HepG2 (cell line): ENCODE results near the gene PRKCZ. TPM values are rescaled to one million over a fixed set of nuclear protein-coding genes. Genes with fewer than 3 reads are reported as not detected.

Experiments used
- ATAC-seq: fragments of 200-7000 bp; cut with Tn5 transposase; 3 replicates; pipeline ENCODE4 v1.9.1; 2020; ENCODE audit warnings: mild to moderate bottlenecking, moderate library complexity
- BruUV-seq: library from RNA; stranded (reverse); fragments of 400-500 nt; replicated peaks from 2 replicates; lab custom pipeline; 2021; lab: Mats Ljungman, UMichigan
- CTCF ChIA-PET: fragments of 300-600 bp; formaldehyde crosslinking; extraction: SDS; loops from one replicate; lab custom pipeline; 2021; ENCODE audit warnings: low total read pairs, inconsistent platforms, low intra/inter-chr PET ratio; lab: Yijun Ruan, JAX
- POLR2A ChIA-PET: fragments of 350-600 bp; sonication (Branson Sonifier 250); formaldehyde crosslinking; loops from one replicate; lab custom pipeline; 2020; ENCODE audit warnings: antibody characterized with exemption, inconsistent platforms; lab: Yijun Ruan, JAX
- DNase-seq: peaks from one replicate; pipeline ENCODE4 v3.0.0-alpha.2; 2015; ENCODE audit warnings: low spot score
- FAIRE-seq: peaks from 3 replicates; lab custom pipeline; 2011; peaks lifted over from hg19 to GRCh38; lab: Jason Lieb, UNC
- H2AFZ ChIP-seq: one replicate; pipeline ENCODE4 v1.6.1; 2011; ENCODE audit warnings: low read length, inconsistent platforms
- H3K27ac ChIP-seq: fragments of 300-600 bp; 3 replicates; pipeline ENCODE4 v1.8.0; 2011; ENCODE audit warnings: mixed run types, mild to moderate bottlenecking, mixed read lengths, low read length, inconsistent platforms; ENCODE audit not compliant: insufficient read depth; ENCODE audit errors: extremely low read length
- H3K27me3 ChIP-seq, 2 experiments: fragments of 200-600 bp in 1 of 2; 2 replicates in 1 of 2; 3 replicates in 1 of 2; pipeline versions ENCODE4 v1.6.0 to v1.8.0; 2011; ENCODE audit warnings: low read length in 2 of 2, mild to moderate bottlenecking in 2 of 2, moderate library complexity in 2 of 2, inconsistent platforms in 1 of 2; ENCODE audit not compliant: insufficient read depth in 2 of 2, control insufficient read depth in 1 of 2
- H3K36me3 ChIP-seq, 2 experiments: fragments of 200-600 bp in 1 of 2; replicated peaks in 1 of 2; 2 replicates in 1 of 2; 3 replicates in 1 of 2; pipeline versions ENCODE4 v1.5.1 to v1.8.0; 2011; ENCODE audit warnings: low read length in 2 of 2, inconsistent platforms in 1 of 2; ENCODE audit not compliant: insufficient read depth in 2 of 2, control insufficient read depth in 1 of 2
- H3K4me1 ChIP-seq: 2 replicates; pipeline ENCODE4 v1.5.1; 2012; ENCODE audit warnings: low read length, inconsistent platforms; ENCODE audit not compliant: insufficient read depth
- H3K4me2 ChIP-seq: 2 replicates; pipeline ENCODE4 v1.6.0; 2011; ENCODE audit warnings: low read depth, low read length, inconsistent platforms
- H3K4me3 ChIP-seq, 3 experiments: fragments of 200-600 bp in 1 of 3; sonication (generic), shearing (Covaris generic) in 1 of 3; replicated peaks in 1 of 3; 2 replicates each; pipeline ENCODE4 v1.5.1; 2011 to 2016; ENCODE audit warnings: low read length in 3 of 3, inconsistent platforms in 2 of 3, low read depth in 2 of 3, mild to moderate bottlenecking in 2 of 3, control low read depth in 1 of 3, mixed read lengths in 1 of 3; ENCODE audit not compliant: insufficient read depth in 1 of 3
- H3K79me2 ChIP-seq: one replicate; pipeline ENCODE4 v1.6.1; 2011; ENCODE audit warnings: low read length, inconsistent platforms; ENCODE audit not compliant: insufficient read depth
- H3K9ac ChIP-seq: 2 replicates; pipeline ENCODE4 v1.6.0; 2011; ENCODE audit warnings: mild to moderate bottlenecking, low read depth, low read length, inconsistent platforms; ENCODE audit not compliant: insufficient read depth
- H3K9me3 ChIP-seq: 2 replicates; pipeline ENCODE4 v1.5.1; 2012; ENCODE audit warnings: mild to moderate bottlenecking, low read length
- H4K20me1 ChIP-seq: 2 replicates; pipeline ENCODE4 v1.6.0; 2011; ENCODE audit warnings: inconsistent platforms, mild to moderate bottlenecking, low read length, moderate library complexity; ENCODE audit not compliant: insufficient read depth
- AGO2 ChIP-seq: fragments of 200-400 bp; formaldehyde crosslinking; optimal IDR thresholded peaks from 2 replicates; pipeline ENCODE3; 2017; ENCODE audit warnings: mild to moderate bottlenecking, low read depth, low read length, moderate library complexity
- EEA1 ChIP-seq: sonication (generic); formaldehyde crosslinking; IDR thresholded peaks from 2 replicates; pipeline ENCODE4 v1.5.1; 2020; ENCODE audit warnings: mild to moderate bottlenecking, missing genetic modification reagents, borderline replicate concordance
- GABPA ChIP-seq, 2 experiments: IDR thresholded peaks; 2 replicates each; pipeline ENCODE4 v1.6.1; 2011 to 2016; ENCODE audit warnings: low read depth in 2 of 2, low read length in 1 of 2, missing biosample characterization in 1 of 2, missing genetic modification characterization in 1 of 2
- MTF2 ChIP-seq: sonication (generic); formaldehyde crosslinking; IDR thresholded peaks from 2 replicates; pipeline ENCODE4 v1.5.0; 2020; ENCODE audit warnings: missing genetic modification reagents, borderline replicate concordance
- RBM39 ChIP-seq: fragments of 200-400 bp; formaldehyde crosslinking; IDR thresholded peaks from one replicate; pipeline ENCODE4 v1.6.1; 2018; ENCODE audit warnings: antibody characterized with exemption, mild to moderate bottlenecking, low read depth, low read length; ENCODE audit not compliant: poor library complexity, severe bottlenecking
- SAP130 ChIP-seq: IDR thresholded peaks from 2 replicates; pipeline ENCODE4 v1.6.1; 2016; ENCODE audit warnings: low read depth
- SNAI1 ChIP-seq: sonication (generic); formaldehyde crosslinking; IDR thresholded peaks from 2 replicates; pipeline ENCODE4 v1.5.0; 2020; ENCODE audit warnings: mild to moderate bottlenecking, missing genetic modification reagents, borderline replicate concordance
- ZNF570 ChIP-seq: sonication (generic); formaldehyde crosslinking; IDR thresholded peaks from 2 replicates; pipeline ENCODE4 v1.4.0; 2020; ENCODE audit warnings: mild to moderate bottlenecking, missing genetic modification reagents, borderline replicate concordance
- ZNF768 ChIP-seq: sonication (generic); formaldehyde crosslinking; IDR thresholded peaks from 2 replicates; pipeline ENCODE4 v1.4.0; 2020; ENCODE audit warnings: missing genetic modification reagents
- ZSCAN25 ChIP-seq: sonication (generic); formaldehyde crosslinking; IDR thresholded peaks from 2 replicates; pipeline ENCODE4 v1.8.0; 2022; ENCODE audit warnings: mild to moderate bottlenecking, missing genetic modification reagents
- WGBS: methylation state at CpG from one replicate; pipeline ENCODE4 v1.1.6; 2017; ENCODE audit warnings: low lambda C conversion rate; 5-methylcytosine and 5-hydroxymethylcytosine counted together
- in situ Hi-C: cut with HindIII; loops from 2 replicates; pipeline ENCODE4 v1.10.0; 2017; ENCODE audit warnings: low pct_unique_long_range_greater_than_20kb; ENCODE audit not compliant: extremely low pct_ligation_motif_present
- intact Hi-C: fragments of 100-400 bp; cut with micrococcal nuclease; formaldehyde crosslinking; loops from one replicate; pipeline ENCODE4 v1.10.0; 2022; ENCODE audit not compliant: unreplicated experiment
- polyA plus RNA-seq, 8 experiments: library from polyadenylated mRNA; depleted of rRNA in 3 of 8; stranded (reverse) in 7 of 8; unstranded in 1 of 8; fragments of >200 nt; fragmentation: Illumina TruSeq in 4 of 8; extraction: Trizol in 4 of 8; gene quantifications; 2 replicates each; pipeline versions ENCODE4 v1.2.1 to v1.2.3, GENCODE V29; 2011 to 2016; ENCODE audit warnings: low read depth in 4 of 8, missing spikeins in 1 of 8, mixed read lengths in 1 of 8; ENCODE audit not compliant: insufficient read depth in 1 of 8
- total RNA-seq, 5 experiments: library from RNA; depleted of rRNA; stranded (reverse); fragments of >200 nt; fragmentation: Illumina TruSeq; extraction: Trizol; gene quantifications; 2 replicates each; pipeline ENCODE4 v1.2.3, GENCODE V29; 2016; ENCODE audit warnings: low read depth in 1 of 5
- TF ChIP-seq, protein P1 (sequence below): sonication (generic); formaldehyde crosslinking; IDR thresholded peaks from 2 replicates; pipeline ENCODE4 v1.5.1; 2020; ENCODE audit warnings: missing genetic modification reagents, mild to moderate bottlenecking, borderline replicate concordance
- TF ChIP-seq, protein P2 (sequence below): sonication (generic); formaldehyde crosslinking; IDR thresholded peaks from 2 replicates; pipeline ENCODE4 v1.8.1; 2023; ENCODE audit warnings: mild to moderate bottlenecking, moderate library complexity, missing genetic modification reagents
- TF ChIP-seq, protein P3 (sequence below): sonication (generic); formaldehyde crosslinking; IDR thresholded peaks from 2 replicates; pipeline ENCODE4 v1.9.0; 2022; ENCODE audit warnings: missing genetic modification reagents, mild to moderate bottlenecking, borderline replicate concordance
- TF ChIP-seq, protein P4 (sequence below), 2 experiments: sonication (generic) in 1 of 2; formaldehyde crosslinking in 1 of 2; IDR thresholded peaks; 2 replicates each; pipeline versions ENCODE4 v1.5.1 to v1.6.1; 2011 to 2020; ENCODE audit warnings: borderline replicate concordance in 1 of 2, low read depth in 1 of 2, low read length in 1 of 2, mild to moderate bottlenecking in 1 of 2, missing genetic modification reagents in 1 of 2, moderate library complexity in 1 of 2

The PRKCZ gene
- total and polyA plus RNA-seq, 2 of the 13 experiments (the other 11 are each of a cell fraction or from before 2014, with no cell fraction given): 34.7 to 85.2 TPM

DNA sequence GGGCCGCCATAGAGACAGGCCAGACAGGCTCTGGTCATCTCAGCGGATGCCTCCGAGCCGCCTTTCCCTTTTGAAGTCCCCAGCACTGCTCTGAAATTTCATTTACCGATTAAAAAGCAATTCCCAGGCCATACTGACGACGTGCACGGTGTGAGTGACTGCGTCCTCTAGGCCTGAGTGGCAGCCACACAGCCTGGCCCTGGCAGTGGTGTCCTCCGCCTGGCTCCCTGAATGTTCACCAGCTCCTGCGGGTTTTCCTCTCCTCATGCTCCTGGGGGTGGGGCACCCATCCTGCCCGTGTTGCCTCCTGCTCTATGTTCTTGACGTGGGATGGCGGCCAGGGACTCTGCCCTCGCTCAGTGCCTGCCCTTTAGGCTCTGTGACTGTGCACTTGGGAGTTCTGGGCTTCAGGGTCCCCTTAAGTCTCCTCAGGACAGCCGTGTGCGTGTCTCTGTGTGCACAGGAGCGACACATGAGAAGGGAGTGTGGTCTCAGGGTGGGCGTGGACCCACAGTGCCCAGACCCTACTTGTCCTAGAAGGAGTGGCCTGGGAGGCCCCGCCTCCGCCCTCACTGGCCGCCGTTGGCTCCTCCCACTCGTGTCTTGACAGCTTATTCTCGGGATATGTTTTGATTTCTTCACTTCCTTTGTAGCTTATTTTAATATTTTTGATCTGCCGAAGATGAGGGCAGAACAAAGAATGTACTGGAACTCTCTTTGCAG, 181.5 kb downstream of the PRKCZ start:
- no peaks in the 10 kb centered on the region; a peak in 1 of 5 replicates for H3K27me3 ChIP-seq
- ChIA-PET CTCF (no interaction called here), POLR2A (interaction anchor here (0.6 to 9.9 kb wide), 17 partner anchors 10 to 1225 kb away, joined by 3 to 178 read pairs (median 4); partner anchors contain the start of gene FAAP20)
- H3K36me3 ChIP-seq: peaks cover 0 to 5% of the 10 kb centered on the region in 2 experiments; a peak in 1 of 5 replicates
- H3K4me3 ChIP-seq: peak overlapping the region; percentile 74 to 96 (median 95)
- BruUV-seq: no TSS peak
- H3K79me2 ChIP-seq: peaks cover 74% of the 10 kb centered on the region
- intact Hi-C loops (loop anchor here (2.0 to 5.0 kb wide), 2 partner anchors 25 to 34 kb away; no protein-coding TSS in a partner anchor), in situ Hi-C loops (loop anchor here (5.0 kb wide), 1 partner anchor 34 kb away; no protein-coding TSS in a partner anchor)
- FAIRE-seq: peak; percentile 89
- H2AFZ ChIP-seq: no peak overlapping the region
- WGBS: 2% methylated on average over 18 of the region's 26 CpGs
- peak overlapping the region; percentile 95 for H3K4me2 ChIP-seq
- H4K20me1 ChIP-seq: peaks cover 69% of the 10 kb centered on the region
- peaks cover 44% of the 10 kb centered on the region for H3K4me1 ChIP-seq
- ATAC-seq: peak; percentile 52
- no peaks in the 10 kb centered on the region for H3K9me3 ChIP-seq
- peak overlapping the region; percentile 81 for H3K27ac ChIP-seq
- DNase-seq: peak; percentile 78
- peak overlapping the region; percentile 85 for H3K9ac ChIP-seq
- no peak for TF ChIP-seq RBM39
- TF ChIP-seq, protein P1, sequence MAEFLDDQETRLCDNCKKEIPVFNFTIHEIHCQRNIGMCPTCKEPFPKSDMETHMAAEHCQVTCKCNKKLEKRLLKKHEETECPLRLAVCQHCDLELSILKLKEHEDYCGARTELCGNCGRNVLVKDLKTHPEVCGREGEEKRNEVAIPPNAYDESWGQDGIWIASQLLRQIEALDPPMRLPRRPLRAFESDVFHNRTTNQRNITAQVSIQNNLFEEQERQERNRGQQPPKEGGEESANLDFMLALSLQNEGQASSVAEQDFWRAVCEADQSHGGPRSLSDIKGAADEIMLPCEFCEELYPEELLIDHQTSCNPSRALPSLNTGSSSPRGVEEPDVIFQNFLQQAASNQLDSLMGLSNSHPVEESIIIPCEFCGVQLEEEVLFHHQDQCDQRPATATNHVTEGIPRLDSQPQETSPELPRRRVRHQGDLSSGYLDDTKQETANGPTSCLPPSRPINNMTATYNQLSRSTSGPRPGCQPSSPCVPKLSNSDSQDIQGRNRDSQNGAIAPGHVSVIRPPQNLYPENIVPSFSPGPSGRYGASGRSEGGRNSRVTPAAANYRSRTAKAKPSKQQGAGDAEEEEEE (CRISPR knock-in tag): 0 out of 2 replicates have a peak, but pooled peaks have one; percentile 68
- TF ChIP-seq, protein P2, sequence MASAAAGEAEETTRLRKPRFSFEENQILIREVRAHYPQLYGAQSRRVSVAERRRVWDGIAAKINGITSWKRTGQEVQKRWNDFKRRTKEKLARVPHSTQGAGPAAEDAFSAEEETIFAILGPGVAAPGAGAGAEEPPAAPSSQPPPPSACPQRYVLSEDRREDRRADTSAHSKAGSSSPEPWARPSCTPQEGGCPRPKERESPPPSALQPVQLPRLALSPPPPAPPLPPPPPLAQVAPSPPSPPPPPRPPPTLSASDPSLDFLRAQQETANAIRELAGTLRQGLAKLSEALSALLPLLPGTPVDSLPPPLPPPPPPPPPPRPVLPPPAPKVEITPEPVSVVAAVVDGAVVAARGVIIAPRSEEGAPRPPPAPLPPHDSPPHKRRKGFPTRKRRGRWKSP (CRISPR knock-in tag): 0 out of 2 replicates have a peak, but pooled peaks have one; percentile 13
- no peak for TF ChIP-seq ZNF570 (CRISPR knock-in tag)
- TF ChIP-seq SNAI1 (CRISPR knock-in tag): 0 out of 2 replicates have a peak, but pooled peaks have one; percentile 1
- peak; percentile 79; the same call in 1 of the 2 replicates for TF ChIP-seq SAP130 (CRISPR knock-in tag)
- peak; percentile 22 for TF ChIP-seq AGO2
- TF ChIP-seq, protein P3, sequence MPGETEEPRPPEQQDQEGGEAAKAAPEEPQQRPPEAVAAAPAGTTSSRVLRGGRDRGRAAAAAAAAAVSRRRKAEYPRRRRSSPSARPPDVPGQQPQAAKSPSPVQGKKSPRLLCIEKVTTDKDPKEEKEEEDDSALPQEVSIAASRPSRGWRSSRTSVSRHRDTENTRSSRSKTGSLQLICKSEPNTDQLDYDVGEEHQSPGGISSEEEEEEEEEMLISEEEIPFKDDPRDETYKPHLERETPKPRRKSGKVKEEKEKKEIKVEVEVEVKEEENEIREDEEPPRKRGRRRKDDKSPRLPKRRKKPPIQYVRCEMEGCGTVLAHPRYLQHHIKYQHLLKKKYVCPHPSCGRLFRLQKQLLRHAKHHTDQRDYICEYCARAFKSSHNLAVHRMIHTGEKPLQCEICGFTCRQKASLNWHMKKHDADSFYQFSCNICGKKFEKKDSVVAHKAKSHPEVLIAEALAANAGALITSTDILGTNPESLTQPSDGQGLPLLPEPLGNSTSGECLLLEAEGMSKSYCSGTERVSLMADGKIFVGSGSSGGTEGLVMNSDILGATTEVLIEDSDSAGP (CRISPR knock-in tag): 0 out of 2 replicates have a peak, but pooled peaks have one; percentile 10
- TF ChIP-seq ZNF768 (CRISPR knock-in tag): peak; percentile 34; the same call in 1 of the 2 replicates
- TF ChIP-seq ZSCAN25 (CRISPR knock-in tag): peak; percentile 52
- TF ChIP-seq EEA1 (CRISPR knock-in tag): 0 out of 2 replicates have a peak, but pooled peaks have one; percentile 38
- TF ChIP-seq, protein P4, sequence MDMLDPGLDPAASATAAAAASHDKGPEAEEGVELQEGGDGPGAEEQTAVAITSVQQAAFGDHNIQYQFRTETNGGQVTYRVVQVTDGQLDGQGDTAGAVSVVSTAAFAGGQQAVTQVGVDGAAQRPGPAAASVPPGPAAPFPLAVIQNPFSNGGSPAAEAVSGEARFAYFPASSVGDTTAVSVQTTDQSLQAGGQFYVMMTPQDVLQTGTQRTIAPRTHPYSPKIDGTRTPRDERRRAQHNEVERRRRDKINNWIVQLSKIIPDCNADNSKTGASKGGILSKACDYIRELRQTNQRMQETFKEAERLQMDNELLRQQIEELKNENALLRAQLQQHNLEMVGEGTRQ (IDR thresholded peaks at IDR 0.05; ENCODE audit: low read depth, low read length): no peak
- TF ChIP-seq, protein P4 (CRISPR knock-in tag; IDR thresholded peaks at IDR 0.05; ENCODE audit: borderline replicate concordance): 0 out of 2 replicates have a peak, but pooled peaks have one; percentile 50
- no peak for TF ChIP-seq GABPA (IDR thresholded peaks at IDR 0.05; ENCODE audit: low read depth, low read length)
- 0 out of 2 replicates have a peak, but pooled peaks have one; percentile 6 for TF ChIP-seq GABPA (CRISPR knock-in tag; IDR thresholded peaks at IDR 0.05; ENCODE audit: low read depth)
- no peak for TF ChIP-seq MTF2
